RPMI7951 (cell line): Measurements from ENCODE around the gene MYCT1. TPM values are rescaled to one million over a fixed set of nuclear protein-coding genes. Genes with fewer than 3 reads are reported as not detected.

Source experiments
- DNase-seq: peaks from one replicate; pipeline ENCODE4 v3.0.0-alpha.2; 2012; ENCODE audit warnings: low read depth
- total RNA-seq: library from RNA; depleted of rRNA; stranded (reverse); fragments of >200 nt; shearing (Covaris generic); gene quantifications from 2 replicates; pipeline ENCODE4 v1.2.3, GENCODE V29; 2014; rRNA removed

Gene MYCT1
- total RNA-seq, 1 experiment from 2014 or later, result 0.48 TPM

GRCh38 chr6:152721956-152722355 is 24.3 kb downstream of the MYCT1 start:
- DNase-seq, result peak; percentile 41

DNA sequence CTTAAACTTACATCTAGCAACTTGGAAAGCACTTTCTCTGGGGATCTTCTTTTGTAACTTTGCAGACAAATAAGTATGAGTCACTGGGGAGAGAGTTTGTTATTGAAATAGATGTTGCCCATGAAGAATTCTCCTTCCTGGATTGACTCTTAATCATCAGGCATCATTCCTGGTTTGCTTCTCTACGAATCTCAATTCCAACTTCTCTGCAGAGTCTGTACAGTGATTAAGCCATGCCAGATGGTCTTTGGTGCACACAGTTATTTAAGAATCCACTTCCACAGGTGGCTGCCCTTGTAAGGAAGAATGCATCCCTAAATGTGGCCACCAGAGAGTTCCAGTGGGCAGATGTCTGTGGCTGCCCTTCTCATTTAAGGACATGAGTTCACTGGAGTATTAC is 25.7 kb downstream of the MYCT1 start:
- DNase-seq, result peak; percentile 70

GRCh38 chr6:152726313-152726712 is 28.6 kb downstream of the MYCT1 start:
- DNase-seq, result no peak

GRCh38 chr6:152727507-152727906 is 29.8 kb downstream of the MYCT1 start:
- DNase-seq, result no peak

- no peak for DNase-seq
Observed at GRCh38 chr6:152734630-152735029, 36.9 kb downstream of the MYCT1 start.

GRCh38 chr6:152736687-152737273 is 39.1 kb downstream of the MYCT1 start:
- DNase-seq, result no peak

DNA sequence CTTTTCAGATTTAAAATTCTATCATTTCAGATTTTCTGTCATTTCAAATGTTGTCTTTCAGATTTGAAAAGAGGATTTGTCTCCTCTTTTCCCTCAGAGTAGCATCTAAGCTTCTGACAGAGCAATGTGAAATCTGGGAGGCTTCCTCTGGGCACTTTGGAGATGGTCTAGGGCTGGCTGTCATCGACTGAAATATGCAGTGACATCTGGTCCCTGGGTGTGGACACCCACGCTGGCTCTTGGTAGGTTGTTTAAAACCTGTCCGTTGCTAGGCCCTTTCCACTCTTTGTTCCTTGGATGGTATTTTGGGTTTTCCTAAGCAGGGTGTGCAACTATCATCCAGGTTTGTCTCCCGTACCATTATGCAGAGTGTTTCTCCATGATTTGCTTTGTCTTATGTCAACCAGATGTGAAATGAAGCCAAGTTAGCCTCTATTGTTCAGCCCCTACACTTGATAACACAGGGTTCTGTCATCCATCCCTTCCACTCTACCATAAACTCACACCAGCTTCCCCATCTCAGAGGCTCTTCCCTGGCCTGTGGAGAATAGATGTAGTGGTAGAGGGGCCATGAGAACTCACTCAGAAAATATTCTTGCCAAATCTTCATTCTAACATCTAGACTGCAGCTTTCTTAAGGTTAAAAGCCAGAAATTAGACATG is 47.9 kb downstream of the MYCT1 start:
- DNase-seq, result no peak

GRCh38 chr6:152746172-152746553 is 48.5 kb downstream of the MYCT1 start:
- DNase-seq, result no peak

GRCh38 chr6:152748843-152749242 is 51.1 kb downstream of the MYCT1 start:
- no peak for DNase-seq

GRCh38 chr6:152749336-152749735 is 51.6 kb downstream of the MYCT1 start:
- DNase-seq, result no peak

DNA sequence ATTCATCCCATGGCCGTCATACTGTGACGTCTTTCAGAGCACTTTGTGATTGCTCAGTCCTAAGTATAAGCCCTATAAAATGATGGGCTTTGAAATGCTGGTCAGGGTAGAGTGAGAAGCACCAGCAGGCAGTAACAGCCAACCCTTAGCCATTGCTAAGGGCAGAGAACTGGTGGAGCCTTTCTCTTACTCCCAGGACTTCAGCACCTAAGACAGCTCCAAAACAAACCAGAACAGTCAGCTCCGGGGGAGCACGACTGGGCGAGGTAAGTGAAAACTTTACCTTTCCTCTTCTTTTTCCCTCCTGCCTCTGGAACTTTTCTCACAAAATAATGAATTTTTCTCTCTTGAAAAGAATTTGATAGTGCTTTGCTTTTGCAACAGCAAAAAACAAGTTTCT is 53.0 kb downstream of the MYCT1 start, which contains the start of gene VIP:
Gene VIP, plus strand, starts transcription at position 104 of the 400 bp plus-strand sequence. CDS start 1,381 bp downstream, outside the sequence.
- peak; percentile 43 for DNase-seq

DNA sequence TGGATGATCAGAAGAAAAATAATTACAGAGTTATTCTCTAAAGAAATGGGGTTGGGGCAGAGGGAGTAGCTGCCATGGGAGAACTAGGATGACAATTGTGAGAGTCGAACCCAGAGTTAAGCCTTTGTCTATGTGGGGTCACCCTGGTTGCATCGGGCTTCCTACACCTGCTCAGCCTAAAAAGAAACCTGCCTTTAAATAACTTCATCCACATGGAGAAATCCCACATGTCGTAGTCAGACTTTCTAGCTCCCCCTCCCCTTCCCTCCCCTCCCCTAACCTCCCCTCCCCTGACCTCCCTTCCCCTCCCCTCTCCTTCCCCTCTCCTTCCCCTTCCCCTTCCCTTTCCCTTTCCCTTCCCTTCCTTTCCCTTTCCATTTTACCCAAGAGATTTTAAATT is 67.6 kb downstream of the MYCT1 start:
- no peak for DNase-seq

GRCh38 chr6:152769159-152769558 is 71.5 kb downstream of the MYCT1 start:
- DNase-seq, result no peak

DNA sequence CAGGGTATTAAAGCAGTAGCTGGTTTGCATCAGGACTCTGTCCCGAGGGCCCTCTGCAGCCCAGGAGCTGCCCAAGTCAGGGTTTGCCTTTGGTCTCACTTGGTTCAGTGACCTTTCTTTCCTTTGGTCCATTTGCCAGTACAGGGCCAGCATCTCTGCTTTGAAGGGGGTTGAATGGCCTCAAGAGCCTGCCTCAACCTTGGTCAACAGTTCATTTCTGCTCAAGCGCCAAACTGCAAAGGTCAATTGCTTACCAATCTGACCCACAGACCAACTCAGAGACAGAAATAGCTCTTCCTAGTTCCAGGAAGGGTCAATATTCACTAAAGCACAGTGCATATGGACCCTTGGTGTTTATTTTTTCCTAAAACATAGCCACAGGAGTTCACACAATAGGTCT is 72.3 kb downstream of the MYCT1 start:
- no peak for DNase-seq

DNA sequence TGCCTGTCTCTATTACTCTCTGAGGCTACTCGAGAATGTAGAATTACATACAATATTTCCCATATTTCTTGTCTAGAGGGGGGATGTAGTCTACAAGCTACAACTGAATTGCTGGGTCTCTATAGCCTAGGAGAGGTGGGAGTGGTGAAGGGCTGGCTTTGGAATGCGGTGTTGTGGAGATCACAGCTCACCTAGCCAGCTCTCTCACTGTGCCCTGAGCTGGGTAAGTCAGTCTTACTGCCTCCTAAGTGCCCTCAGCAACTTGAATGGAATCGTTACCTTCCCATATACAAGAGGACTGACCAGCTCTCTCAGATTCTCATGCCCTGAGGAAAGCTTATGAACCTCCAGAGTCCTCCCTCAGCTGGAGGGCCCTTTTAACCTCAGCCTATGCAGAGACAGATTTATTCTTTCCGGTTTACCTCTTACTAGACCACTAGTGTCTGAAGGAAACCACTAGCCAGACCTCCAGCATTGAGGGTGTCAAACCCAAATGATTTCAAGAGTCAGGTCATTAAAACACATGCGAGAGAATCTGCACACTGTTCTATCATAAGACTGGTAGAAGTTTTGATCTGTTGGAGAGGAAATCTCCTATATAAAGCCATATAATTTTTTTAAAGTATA is 73.5 kb downstream of the MYCT1 start:
- no peak for DNase-seq

Other genes starting within 250 kb of the MYCT1 start
- 38.6 and 40.0 TPM in 2 replicates for gene SYNE1, start 60.5 kb upstream of the MYCT1 start, total RNA-seq
- gene VIP, start 52.9 kb downstream of the MYCT1 start, total RNA-seq, result not detected in 2 replicates